GM18907 (cell line): ENCODE data around the gene RUNDC1.
"Not testable (repeated sequence)": the region's sequence is repeated elsewhere in the genome, so short reads cannot be mapped to it uniquely, and the experiment has no call there.

Experiments
- ATAC-seq: cut with Tn5 transposase; IDR thresholded peaks from one replicate; pipeline ENCODE4 v1.9.1; 2021; ENCODE audit warnings: mild to moderate bottlenecking, moderate library complexity; ENCODE audit not compliant: unreplicated experiment

RUNDC1 gene

GRCh38 chr17:42980274-42980765, at the start of gene RUNDC1:
Gene RUNDC1, plus strand, starts transcription at chr17:42980565. Its CDS starts 12 bp downstream, at chr17:42980577.
- ATAC-seq: peak; percentile 69

DNA sequence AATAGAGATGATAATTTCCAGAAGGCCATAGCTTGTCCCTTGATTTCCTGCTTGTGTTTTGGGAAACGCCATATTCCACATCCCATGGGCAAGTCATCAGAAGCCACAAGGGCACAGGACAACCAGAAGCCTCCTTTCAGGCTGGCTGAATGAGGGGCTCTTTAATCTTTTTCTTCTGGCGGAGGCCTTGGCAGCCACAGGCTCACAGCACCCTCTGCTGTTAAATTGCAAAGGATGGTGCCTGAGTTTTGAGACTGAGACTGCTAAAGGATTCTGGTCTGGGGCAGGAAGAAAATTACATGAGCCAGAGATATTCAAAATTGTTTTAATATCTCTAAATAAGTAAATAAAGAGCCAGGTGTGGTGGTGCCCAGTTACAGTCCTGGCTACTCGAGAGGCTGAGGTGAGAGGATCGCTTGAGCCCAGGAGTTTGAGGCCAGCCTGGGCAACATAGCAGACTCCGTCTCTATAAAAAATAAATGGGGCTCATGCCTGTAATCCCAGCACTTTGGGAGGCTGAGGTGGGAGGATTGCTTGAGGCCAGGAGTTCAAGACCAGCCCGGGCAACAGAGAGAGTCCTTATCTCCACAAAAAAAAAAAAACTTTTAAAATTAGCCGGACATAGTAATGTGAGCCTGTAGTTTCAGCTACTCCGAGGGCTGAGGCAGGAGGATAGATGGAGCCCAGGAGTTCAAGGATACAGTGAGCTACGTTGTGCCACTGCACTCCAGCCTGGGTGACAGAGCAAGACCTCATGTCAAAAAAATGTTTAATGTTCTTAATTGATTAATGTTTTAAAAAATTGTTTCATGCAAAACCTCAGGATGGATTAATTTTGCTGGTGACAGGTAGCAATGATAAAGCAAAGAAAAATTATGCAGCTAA, 42.4 kb upstream of the RUNDC1 start:
- no peak for ATAC-seq

GRCh38 chr17:42944211-42944610, 36.2 kb upstream of the RUNDC1 start:
- no peak for ATAC-seq

- no peak for ATAC-seq
Measured at GRCh38 chr17:42946812-42947211, 33.6 kb upstream of the RUNDC1 start.

DNA sequence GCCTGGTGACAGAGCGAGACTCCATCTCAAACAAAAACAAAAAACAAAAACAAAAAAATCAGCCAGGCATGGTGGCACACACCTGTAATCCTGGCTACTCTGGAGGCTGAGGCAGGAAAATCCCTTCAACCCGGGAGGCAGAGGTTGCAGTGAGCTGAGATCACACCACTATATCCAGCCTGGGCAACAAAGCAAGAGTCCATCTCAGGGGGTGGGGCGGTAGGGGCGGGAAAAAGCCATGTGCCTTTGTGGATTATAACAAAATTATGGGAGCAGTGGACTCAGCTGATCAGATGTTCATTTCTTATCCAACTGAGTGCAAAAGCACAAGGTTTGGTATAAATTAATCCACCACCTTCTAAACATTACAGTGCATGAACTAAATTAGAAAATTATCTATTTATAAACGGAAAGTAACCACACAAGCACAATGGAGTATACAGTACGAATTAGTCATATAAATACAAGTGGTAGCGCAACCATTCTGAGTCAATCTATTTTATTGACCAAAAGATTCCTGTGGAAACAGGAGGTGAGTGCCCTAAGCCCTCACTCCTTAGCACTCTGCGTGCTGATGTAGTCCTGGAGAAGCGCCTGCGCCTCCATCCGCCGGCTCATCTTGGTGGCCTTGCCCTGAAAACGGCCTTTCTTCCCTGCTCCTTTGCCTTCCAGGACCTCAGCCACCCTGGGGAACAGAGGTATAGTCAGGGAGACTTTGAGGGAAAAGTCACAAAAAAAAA, 30.2 kb upstream of the RUNDC1 start:
- ATAC-seq: no peak

DNA sequence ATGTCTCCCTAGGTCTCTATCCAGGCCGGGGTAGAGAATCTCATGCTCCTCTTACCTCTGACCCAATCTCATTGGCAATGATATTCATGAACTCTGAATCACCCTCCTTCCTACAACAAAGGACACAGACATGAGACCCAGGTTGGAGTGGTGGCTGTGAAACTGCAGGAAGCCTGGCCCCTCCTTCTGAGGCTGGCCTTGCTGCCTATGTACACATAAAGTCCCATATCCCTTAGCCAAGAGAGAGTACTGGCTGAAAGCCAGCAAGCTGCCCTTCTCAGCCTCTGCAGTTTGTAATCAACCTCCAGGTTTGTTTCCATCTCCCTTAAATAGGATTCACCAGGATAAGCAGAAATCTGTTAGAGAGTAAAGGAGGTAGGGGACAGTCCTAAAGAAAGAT, 26.7 kb upstream of the RUNDC1 start:
- ATAC-seq: no peak

DNA sequence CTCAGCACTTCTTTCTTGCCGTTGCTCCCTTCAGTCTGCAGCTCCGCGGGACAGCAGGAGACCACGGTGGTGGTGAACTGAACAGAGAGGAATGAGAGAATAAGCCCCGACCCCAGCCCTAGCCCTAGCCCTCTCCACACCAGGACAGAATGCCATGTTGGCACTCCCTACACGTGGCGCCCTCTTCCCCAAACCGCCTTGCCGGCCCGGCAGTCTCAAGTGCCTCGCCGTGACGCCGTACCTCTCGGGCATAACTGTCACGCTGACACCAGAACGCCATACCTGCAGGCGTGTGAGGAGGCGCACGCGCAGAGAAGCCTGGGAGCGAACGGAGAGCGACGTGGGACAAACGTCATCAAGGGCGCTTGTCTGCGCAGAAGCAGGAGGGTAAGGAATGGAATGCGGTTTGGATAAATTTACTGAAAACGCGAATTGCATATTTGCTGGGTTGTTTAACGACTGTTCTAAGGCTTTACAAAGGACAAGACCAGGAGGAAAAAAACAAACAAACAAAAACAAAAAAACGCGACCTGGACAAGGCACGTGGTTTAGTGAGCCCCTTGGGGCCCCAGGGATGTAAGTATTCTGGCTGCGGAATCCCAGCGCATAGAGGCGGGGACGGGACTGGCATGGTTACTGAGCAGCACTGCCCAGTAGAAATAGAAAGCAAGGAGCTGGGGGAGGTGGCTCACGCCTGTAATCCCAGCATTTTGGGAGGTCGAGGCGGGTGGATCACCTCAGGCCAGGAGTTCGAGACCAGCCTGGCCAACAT, 16.0 kb upstream of the RUNDC1 start, which contains the start of gene AARSD1:
AARSD1 (minus strand) TSS at position 294 of the 772 bp plus-strand sequence; CDS start at position 280, 14 bp downstream.
- ATAC-seq: peak; percentile 80

- ATAC-seq: no peak
Measured at GRCh38 chr17:42967925-42968324, 12.4 kb upstream of the RUNDC1 start.

GRCh38 chr17:42969001-42969581, 11.3 kb upstream of the RUNDC1 start:
- ATAC-seq: no peak

GRCh38 chr17:42971589-42971988, 8.8 kb upstream of the RUNDC1 start:
- no peak for ATAC-seq

GRCh38 chr17:42973323-42973722, 7.0 kb upstream of the RUNDC1 start:
- ATAC-seq: not testable (repeated sequence)

DNA sequence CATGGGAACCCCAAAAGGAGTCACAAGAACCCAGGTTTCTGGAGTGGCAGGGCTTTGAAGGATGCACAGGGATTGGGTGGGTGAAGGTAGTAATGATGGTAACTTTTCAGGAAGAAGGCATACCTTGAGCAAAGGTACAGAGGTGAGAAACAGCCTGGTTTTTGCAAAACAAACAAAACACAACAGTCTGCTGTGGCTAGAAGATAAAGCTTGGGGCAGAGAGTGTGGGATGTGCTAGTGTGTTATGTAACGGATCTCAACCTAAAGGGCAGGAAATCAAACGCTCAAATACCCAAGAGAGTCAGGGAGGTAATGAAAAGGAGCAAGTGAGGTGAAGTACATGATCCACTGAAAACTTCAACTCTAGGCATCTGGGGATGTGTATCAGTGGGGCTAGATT, 5.1 kb upstream of the RUNDC1 start:
- no peak for ATAC-seq

DNA sequence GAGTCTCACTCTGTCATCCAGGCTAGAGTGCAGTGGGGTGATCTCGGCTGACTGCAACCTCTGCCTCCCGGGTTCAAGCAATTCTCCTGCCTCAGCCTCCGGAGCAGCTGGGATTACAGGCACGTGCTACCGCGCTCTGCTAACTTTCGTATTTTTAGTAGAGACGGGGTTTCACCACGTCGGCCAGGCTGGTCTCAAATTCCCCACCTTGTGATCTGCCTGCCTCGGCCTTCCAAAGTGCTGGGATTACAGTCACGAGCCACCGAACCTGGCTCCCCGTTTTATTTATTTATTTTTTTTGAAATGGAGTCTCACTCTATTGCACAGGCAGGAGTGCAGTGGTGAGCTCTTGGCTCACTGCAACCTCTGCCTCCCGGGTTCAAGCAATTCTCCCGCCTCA, 4.7 kb upstream of the RUNDC1 start:
- not testable (repeated sequence) for ATAC-seq

- peak; percentile 34 for ATAC-seq
Measured at GRCh38 chr17:42979511-42980273, 673 bp upstream of the RUNDC1 start, which contains the start of gene PTGES3L. Gene PTGES3L, minus strand, starts transcription at chr17:42980080. Its CDS starts 27 bp downstream, at chr17:42980053.

- ATAC-seq: peak; percentile 46
Measured at GRCh38 chr17:42980766-42981397, 517 bp downstream of the RUNDC1 start.

GRCh38 chr17:42982266-42982665, 1.9 kb downstream of the RUNDC1 start:
- ATAC-seq: no peak

- peak; percentile 34 for ATAC-seq
Measured at GRCh38 chr17:42985225-42985624, 4.9 kb downstream of the RUNDC1 start.

DNA sequence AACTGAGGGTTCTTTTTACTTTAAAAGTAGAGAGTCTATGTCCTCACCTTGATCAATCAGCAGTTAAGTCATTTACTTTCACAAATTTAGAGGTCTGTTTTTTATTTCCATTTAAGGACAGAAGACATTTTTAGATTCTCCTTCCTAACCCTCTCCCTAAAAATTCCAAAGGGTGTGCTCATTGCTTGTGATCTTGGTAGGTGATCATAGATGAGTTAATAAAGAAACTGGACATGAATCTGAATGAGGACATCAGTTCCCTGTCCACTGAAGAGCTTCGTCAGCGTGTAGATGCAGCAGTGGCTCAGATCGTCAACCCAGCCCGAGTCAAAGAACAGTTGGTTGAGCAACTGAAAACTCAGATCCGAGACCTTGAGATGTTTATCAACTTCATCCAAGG, 8.8 kb downstream of the RUNDC1 start:
- ATAC-seq: no peak
